Mesenchymal stem cell (in vitro differentiated cells and primary cell): ENCODE data around the gene FOXL1.

ENCODE experiments used
- DNase-seq: peaks from one replicate; pipeline ENCODE4 v3.0.0-alpha.2; 2013
- H2AFZ ChIP-seq: one replicate; pipeline ENCODE4 v1.6.1; 2013; ENCODE audit warnings: low read depth, mild to moderate bottlenecking, control low read depth, inconsistent platforms, low read length, moderate library complexity
- H2AK5ac ChIP-seq: 2 replicates; pipeline ENCODE4 v1.6.1; 2013; ENCODE audit warnings: low read length, moderate library complexity, mild to moderate bottlenecking, inconsistent platforms; ENCODE audit not compliant: severe bottlenecking
- H2BK120ac ChIP-seq: one replicate; pipeline ENCODE4 v1.6.1; 2013; ENCODE audit warnings: low read depth, mild to moderate bottlenecking, inconsistent platforms, low read length, moderate library complexity
- H2BK12ac ChIP-seq, 2 experiments: one replicate each; pipeline ENCODE4 v1.6.1; 2013; ENCODE audit warnings: inconsistent platforms in 2 of 2, low read length in 2 of 2, mild to moderate bottlenecking in 2 of 2, moderate library complexity in 2 of 2, control low read depth in 1 of 2
- H2BK15ac ChIP-seq: one replicate; pipeline ENCODE4 v1.6.1; 2013; ENCODE audit warnings: mild to moderate bottlenecking, low read depth, inconsistent platforms; ENCODE audit not compliant: poor library complexity, severe bottlenecking
- H2BK5ac ChIP-seq: 2 replicates; pipeline ENCODE4 v1.6.1; 2013; ENCODE audit warnings: low read depth, mild to moderate bottlenecking, low read length, control low read depth, inconsistent platforms; ENCODE audit not compliant: poor library complexity, severe bottlenecking
- H3K14ac ChIP-seq, 2 experiments: one replicate each; pipeline ENCODE4 v1.6.1; 2013; ENCODE audit warnings: inconsistent platforms in 2 of 2, low read length in 2 of 2, control low read depth in 1 of 2, mild to moderate bottlenecking in 1 of 2, moderate library complexity in 1 of 2
- H3K18ac ChIP-seq, 2 experiments: one replicate each; pipeline ENCODE4 v1.6.1; 2013; ENCODE audit warnings: inconsistent platforms in 2 of 2, low read length in 2 of 2, control low read depth in 1 of 2, low read depth in 1 of 2, mild to moderate bottlenecking in 1 of 2
- H3K23ac ChIP-seq, 2 experiments: one replicate each; pipeline ENCODE4 v1.6.1; 2013; ENCODE audit warnings: inconsistent platforms in 2 of 2, low read length in 2 of 2, mild to moderate bottlenecking in 2 of 2, moderate library complexity in 2 of 2, control low read depth in 1 of 2
- H3K27ac ChIP-seq: 2 replicates; pipeline ENCODE4 v1.5.1; 2013; ENCODE audit warnings: mild to moderate bottlenecking, moderate library complexity, low read length, control low read depth, inconsistent platforms; ENCODE audit not compliant: poor library complexity, severe bottlenecking
- H3K27me3 ChIP-seq, 2 experiments: 2 replicates each; pipeline versions ENCODE4 v1.6.1 to v1.7.0; 2013; ENCODE audit warnings: low read length in 2 of 2, mild to moderate bottlenecking in 2 of 2, moderate library complexity in 2 of 2, control low read depth in 1 of 2, inconsistent platforms in 1 of 2; ENCODE audit not compliant: control insufficient read depth in 1 of 2, insufficient read depth in 1 of 2
- H3K36me3 ChIP-seq, 2 experiments: 2 replicates each; pipeline versions ENCODE4 v1.6.1 to v1.7.0; 2013; ENCODE audit warnings: low read length in 2 of 2, control low read depth in 1 of 2, inconsistent platforms in 1 of 2, low read depth in 1 of 2, mild to moderate bottlenecking in 1 of 2; ENCODE audit not compliant: insufficient read depth in 2 of 2, control insufficient read depth in 1 of 2
- H3K4ac ChIP-seq, 2 experiments: one replicate each; pipeline ENCODE4 v1.6.1; 2013; ENCODE audit warnings: inconsistent platforms in 2 of 2, low read length in 2 of 2, mild to moderate bottlenecking in 2 of 2, moderate library complexity in 2 of 2, control low read depth in 1 of 2, low read depth in 1 of 2
- H3K4me1 ChIP-seq: 2 replicates; pipeline ENCODE4 v1.6.1; 2013; ENCODE audit warnings: low read depth, low read length, control low read depth; ENCODE audit not compliant: control insufficient read depth, insufficient read depth
- H3K4me2 ChIP-seq: 2 replicates; pipeline ENCODE4 v1.6.1; 2013; ENCODE audit warnings: low read length, mild to moderate bottlenecking, inconsistent platforms; ENCODE audit not compliant: poor library complexity, severe bottlenecking
- H3K4me3 ChIP-seq, 2 experiments: 2 replicates each; pipeline versions ENCODE4 v1.5.1 to v1.7.0; 2013; ENCODE audit warnings: low read length in 2 of 2, mild to moderate bottlenecking in 2 of 2, control low read depth in 1 of 2, low read depth in 1 of 2; ENCODE audit not compliant: insufficient read depth in 1 of 2
- H3K79me1 ChIP-seq: replicated peaks from 2 replicates; pipeline ENCODE4 v1.6.1; 2013; ENCODE audit warnings: mild to moderate bottlenecking, control low read depth, low read length, inconsistent platforms; ENCODE audit not compliant: poor library complexity, severe bottlenecking
- H3K9ac ChIP-seq: 2 replicates; pipeline ENCODE4 v1.7.0; 2013; ENCODE audit warnings: mild to moderate bottlenecking, low read length, moderate library complexity
- H3K9me3 ChIP-seq: 2 replicates; pipeline ENCODE4 v1.7.0; 2013; ENCODE audit warnings: mild to moderate bottlenecking, low read length; ENCODE audit not compliant: control insufficient read depth
- H4K8ac ChIP-seq: one replicate; pipeline ENCODE4 v1.6.1; 2013; ENCODE audit warnings: inconsistent platforms, mild to moderate bottlenecking, low read length, moderate library complexity
- H4K91ac ChIP-seq: one replicate; pipeline ENCODE4 v1.6.1; 2013; ENCODE audit warnings: mild to moderate bottlenecking, low read length, inconsistent platforms
- WGBS: methylation state at CpG from one replicate; pipeline ENCODE4 v1.1.7; 2013; ENCODE audit warnings: mixed read lengths; 5-methylcytosine and 5-hydroxymethylcytosine counted together

FOXL1 gene

GRCh38 chr16:86604436-86605193, 26.3 kb downstream of the FOXL1 start:
- Histone ChIP-seq H3K4me2 (no peak overlapping the region), H4K91ac (no peak overlapping the region), H2AK5ac (no peak overlapping the region), H2BK120ac (no peak overlapping the region), H3K4me3 (peak overlapping the region in 1 of 2 experiments; percentile 49), H3K14ac (no peak overlapping the region), H3K36me3 (no peaks in the 10 kb centered on the region), H3K27ac (no peak overlapping the region), H2BK5ac (no peak overlapping the region), H4K8ac (no peak overlapping the region), H3K79me1 (no peaks in the 10 kb centered on the region), H2BK15ac (no peak overlapping the region), H3K4me1 (peaks cover 11% of the 10 kb centered on the region), H3K9ac (no peak overlapping the region), H2BK12ac (no peak overlapping the region), H3K23ac (no peak overlapping the region), H3K9me3 (no peaks in the 10 kb centered on the region), H3K18ac (no peak overlapping the region), H2AFZ (no peak overlapping the region), H3K27me3 (peaks cover 0 to 4% of the 10 kb centered on the region in 2 experiments), H3K4ac (no peak overlapping the region)
- WGBS = 91% methylated on average over 12 of the region's 16 CpGs
- no peak for DNase-seq

- Histone ChIP-seq H3K4ac (no peak overlapping the region), H3K36me3 (no peaks in the 10 kb centered on the region), H3K4me3 (no peak overlapping the region), H4K91ac (no peak overlapping the region), H2BK5ac (no peak overlapping the region), H3K27me3 (peaks cover 0 to 4% of the 10 kb centered on the region in 2 experiments), H3K4me2 (no peak overlapping the region), H3K4me1 (peaks cover 19% of the 10 kb centered on the region), H2AFZ (no peak overlapping the region), H3K23ac (no peak overlapping the region), H4K8ac (no peak overlapping the region), H3K79me1 (no peaks in the 10 kb centered on the region), H2BK120ac (no peak overlapping the region), H3K9me3 (no peaks in the 10 kb centered on the region), H3K18ac (no peak overlapping the region), H3K27ac (no peak overlapping the region), H2BK12ac (no peak overlapping the region), H3K9ac (no peak overlapping the region), H2BK15ac (no peak overlapping the region), H3K14ac (no peak overlapping the region), H2AK5ac (peak overlapping the region; percentile 3)
- DNase-seq = no peak
- 99% methylated on average over 3 of the region's 3 CpGs for WGBS
Measured at GRCh38 chr16:86605950-86606349, 27.6 kb downstream of the FOXL1 start.

GRCh38 chr16:86608301-86608747, 30.0 kb downstream of the FOXL1 start:
- 13% methylated on average over 2 of the region's 2 CpGs for WGBS
- peak overlapping the region; percentile 80 to 95 for H2BK12ac ChIP-seq

GRCh38 chr16:86609115-86609514, 30.8 kb downstream of the FOXL1 start:
- Histone ChIP-seq H3K18ac (peak overlapping the region; percentile 11 to 81), H3K4me2 (no peak overlapping the region), H2BK120ac (no peak overlapping the region), H4K8ac (no peak overlapping the region), H3K79me1 (no peaks in the 10 kb centered on the region), H3K9ac (no peak overlapping the region), H3K14ac (no peak overlapping the region), H3K4me3 (no peak overlapping the region), H4K91ac (no peak overlapping the region), H2BK15ac (no peak overlapping the region), H3K4ac (peak overlapping the region; percentile 71 to 82), H2BK5ac (peak overlapping the region; percentile 99), H2BK12ac (peak overlapping the region; percentile 89 to 95), H3K36me3 (no peaks in the 10 kb centered on the region), H3K27me3 (no peaks in the 10 kb centered on the region), H3K9me3 (no peaks in the 10 kb centered on the region), H3K27ac (peak overlapping the region; percentile 94), H3K4me1 (peaks cover 25% of the 10 kb centered on the region), H2AFZ (no peak overlapping the region), H2AK5ac (no peak overlapping the region), H3K23ac (no peak overlapping the region)
- peak; percentile 92 for DNase-seq
- WGBS = 9% methylated on average over 6 of the region's 6 CpGs

More at GRCh38 chr16:86608301-86608747, 30.0 kb downstream of the FOXL1 start:
- H3K4me1 ChIP-seq = peaks cover 25% of the 10 kb centered on the region
- no peak overlapping the region for H3K23ac ChIP-seq
- DNase-seq = peak; percentile 97
- no peak overlapping the region for H3K4me2 ChIP-seq
- H3K18ac ChIP-seq = peak overlapping the region; percentile 43 to 81
- H2BK5ac ChIP-seq = peak overlapping the region; percentile 12
- H2AFZ ChIP-seq = no peak overlapping the region
- H2BK15ac ChIP-seq = no peak overlapping the region
- H3K4me3 ChIP-seq = no peak overlapping the region
- no peak overlapping the region for H3K14ac ChIP-seq
- H4K91ac ChIP-seq = peak overlapping the region; percentile 92
- peak overlapping the region; percentile 80 to 82 for H3K4ac ChIP-seq
- H3K9me3 ChIP-seq = no peaks in the 10 kb centered on the region
- H3K9ac ChIP-seq = no peak overlapping the region
- H3K27me3 ChIP-seq = peaks cover 0 to 4% of the 10 kb centered on the region in 2 experiments
- no peaks in the 10 kb centered on the region for H3K79me1 ChIP-seq
- H4K8ac ChIP-seq = peak overlapping the region; percentile 31
- no peaks in the 10 kb centered on the region for H3K36me3 ChIP-seq
- peak overlapping the region; percentile 94 for H3K27ac ChIP-seq
- H2AK5ac ChIP-seq = peak overlapping the region; percentile 97
- peak overlapping the region; percentile 51 for H2BK120ac ChIP-seq
